SU-DHL-6 (cell line): ENCODE results near the gene MAP7.
"Not testable (repeated sequence)": the region's sequence is repeated elsewhere in the genome, so short reads cannot be mapped to it uniquely, and the experiment has no call there.

ENCODE experiments used
- H2AFZ ChIP-seq: fragments of 200-600 bp; sonication (generic); 2 replicates; pipeline ENCODE4 v1.6.1; 2014; ENCODE audit warnings: low read depth, mild to moderate bottlenecking, moderate library complexity, mixed read lengths, antibody characterized with exemption, low read length; ENCODE audit not compliant: severe bottlenecking
- H3F3A ChIP-seq: fragments of 200-600 bp; shearing (Covaris generic); 2 replicates; pipeline ENCODE4 v1.6.0; 2016; ENCODE audit warnings: antibody characterized with exemption, mild to moderate bottlenecking; ENCODE audit not compliant: insufficient read depth
- H3K27ac ChIP-seq: fragments of 200-600 bp; sonication (generic); 2 replicates; pipeline ENCODE4 v1.5.1; 2016; ENCODE audit warnings: low read depth, mild to moderate bottlenecking, low read length, moderate library complexity, mixed read lengths
- H3K27me3 ChIP-seq: fragments of 200-600 bp; sonication (generic), shearing (Covaris generic); 2 replicates; pipeline ENCODE4 v1.6.0; 2014; ENCODE audit warnings: mild to moderate bottlenecking, low read length
- H3K36me3 ChIP-seq: fragments of 200-600 bp; sonication (generic); 2 replicates; pipeline ENCODE4 v1.6.1; 2014; ENCODE audit warnings: mild to moderate bottlenecking, low read length, mixed read lengths
- H3K4me2 ChIP-seq: fragments of 300-600, 200-600 bp; shearing (Covaris generic), sonication (generic); 2 replicates; pipeline ENCODE4 v1.6.0; 2014; ENCODE audit warnings: low read length, low read depth, mild to moderate bottlenecking; ENCODE audit not compliant: poor library complexity, severe bottlenecking
- H3K4me3 ChIP-seq: fragments of 200-600 bp; sonication (generic); 2 replicates; pipeline ENCODE4 v1.5.1; 2014; ENCODE audit warnings: antibody characterized with exemption, low read length, mild to moderate bottlenecking, mixed read lengths; ENCODE audit not compliant: insufficient read depth, poor library complexity, severe bottlenecking
- H3K79me2 ChIP-seq: fragments of 200-600 bp; sonication (generic); 2 replicates; pipeline ENCODE4 v1.6.1; 2014; ENCODE audit warnings: mild to moderate bottlenecking, low read length, moderate library complexity; ENCODE audit not compliant: insufficient read depth
- H3K9ac ChIP-seq: fragments of 200-600 bp; sonication (generic); 2 replicates; pipeline ENCODE4 v1.7.0; 2014; ENCODE audit warnings: mild to moderate bottlenecking, low read length
- H3K9me2 ChIP-seq: fragments of 200-600 bp; sonication (generic); replicated peaks from 2 replicates; pipeline ENCODE4 v1.6.1; 2014; ENCODE audit warnings: low read length; ENCODE audit not compliant: insufficient read depth
- H3K9me3 ChIP-seq: fragments of 200-600 bp; sonication (generic); 2 replicates; pipeline ENCODE4 v1.6.1; 2014; ENCODE audit warnings: low read length, mixed read lengths; ENCODE audit not compliant: insufficient read depth
- H4K20me1 ChIP-seq: fragments of 200-600 bp; sonication (generic); 2 replicates; pipeline ENCODE4 v1.6.1; 2014; ENCODE audit warnings: low read depth, mild to moderate bottlenecking, antibody characterized with exemption, low read length, moderate library complexity, mixed read lengths
- EZH2phosphoT487 ChIP-seq: fragments of 200-600 bp; sonication (generic), shearing (Covaris generic); conservative IDR thresholded peaks from 2 replicates; pipeline ENCODE4 v1.6.1; 2018; ENCODE audit warnings: mild to moderate bottlenecking, antibody characterized with exemption, low read length, moderate library complexity, mixed read lengths
- TF ChIP-seq, protein P1 (sequence below): fragments of 200-600 bp; sonication (generic); IDR thresholded peaks from one replicate; pipeline ENCODE4 v1.5.1; 2017; ENCODE audit warnings: antibody characterized with exemption, mild to moderate bottlenecking, low read length, moderate library complexity; ENCODE audit not compliant: insufficient read depth, poor library complexity, severe bottlenecking

MAP7 gene

GRCh38 chr6:136401749-136402148 is 148.5 kb downstream of the MAP7 start:
- Histone ChIP-seq H3K36me3 (no peaks in the 10 kb centered on the region), H3K9me2 (no peaks in the 10 kb centered on the region), H3K79me2 (no peaks in the 10 kb centered on the region), H3K9me3 (no peaks in the 10 kb centered on the region), H3F3A (no peaks in the 10 kb centered on the region), H3K9ac (no peak overlapping the region), H3K27ac (no peak overlapping the region), H3K4me3 (no peak overlapping the region), H3K27me3 (no peaks in the 10 kb centered on the region), H4K20me1 (no peaks in the 10 kb centered on the region), H3K4me2 (no peak overlapping the region), H2AFZ (no peak overlapping the region)
- TF ChIP-seq, protein P1, sequence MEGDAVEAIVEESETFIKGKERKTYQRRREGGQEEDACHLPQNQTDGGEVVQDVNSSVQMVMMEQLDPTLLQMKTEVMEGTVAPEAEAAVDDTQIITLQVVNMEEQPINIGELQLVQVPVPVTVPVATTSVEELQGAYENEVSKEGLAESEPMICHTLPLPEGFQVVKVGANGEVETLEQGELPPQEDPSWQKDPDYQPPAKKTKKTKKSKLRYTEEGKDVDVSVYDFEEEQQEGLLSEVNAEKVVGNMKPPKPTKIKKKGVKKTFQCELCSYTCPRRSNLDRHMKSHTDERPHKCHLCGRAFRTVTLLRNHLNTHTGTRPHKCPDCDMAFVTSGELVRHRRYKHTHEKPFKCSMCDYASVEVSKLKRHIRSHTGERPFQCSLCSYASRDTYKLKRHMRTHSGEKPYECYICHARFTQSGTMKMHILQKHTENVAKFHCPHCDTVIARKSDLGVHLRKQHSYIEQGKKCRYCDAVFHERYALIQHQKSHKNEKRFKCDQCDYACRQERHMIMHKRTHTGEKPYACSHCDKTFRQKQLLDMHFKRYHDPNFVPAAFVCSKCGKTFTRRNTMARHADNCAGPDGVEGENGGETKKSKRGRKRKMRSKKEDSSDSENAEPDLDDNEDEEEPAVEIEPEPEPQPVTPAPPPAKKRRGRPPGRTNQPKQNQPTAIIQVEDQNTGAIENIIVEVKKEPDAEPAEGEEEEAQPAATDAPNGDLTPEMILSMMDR, result no peak
- TF ChIP-seq EZH2phosphoT487, result no peak

- H3K27me3 ChIP-seq, H3K36me3 ChIP-seq, H3K9ac ChIP-seq, H3F3A ChIP-seq, H3K79me2 ChIP-seq, H3K9me2 ChIP-seq, H3K27ac ChIP-seq, H3K4me2 ChIP-seq, H3K4me3 ChIP-seq, H4K20me1 ChIP-seq, H3K9me3 ChIP-seq, H2AFZ ChIP-seq: not testable (repeated sequence)
Observed at GRCh38 chr6:136401236-136401635, 149.0 kb downstream of the MAP7 start.

DNA sequence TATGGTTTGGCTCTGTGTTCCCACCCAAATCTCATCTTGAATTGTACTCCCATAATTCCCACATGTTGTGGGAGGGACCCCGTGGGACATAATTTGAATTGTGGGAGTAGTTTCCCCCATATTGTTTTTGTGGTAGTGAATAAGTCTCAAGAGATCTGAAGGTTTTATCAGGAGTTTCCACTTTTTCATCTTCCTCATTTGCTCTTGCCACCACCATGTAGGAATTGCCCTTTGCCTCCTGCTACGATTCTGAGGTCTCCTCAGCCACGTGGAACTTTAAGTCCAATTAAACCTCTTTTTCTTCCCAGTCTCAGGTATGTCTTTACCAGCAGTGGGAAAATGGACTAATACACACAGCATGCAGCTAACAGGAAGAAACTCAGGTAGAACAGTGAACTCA is 151.8 kb downstream of the MAP7 start:
- TF ChIP-seq, protein P1, result no peak
- TF ChIP-seq EZH2phosphoT487, result no peak
- H3K4me2 ChIP-seq, result no peak overlapping the region

GRCh38 chr6:136396908-136397307 is 153.3 kb downstream of the MAP7 start:
- no peak overlapping the region for H3K9ac ChIP-seq
- H3F3A ChIP-seq, result no peaks in the 10 kb centered on the region
- H4K20me1 ChIP-seq, result no peaks in the 10 kb centered on the region
- no peak overlapping the region for H3K27ac ChIP-seq
- no peak overlapping the region for H3K4me3 ChIP-seq
- H3K27me3 ChIP-seq, result no peaks in the 10 kb centered on the region
- H2AFZ ChIP-seq, result no peak overlapping the region
- TF ChIP-seq, protein P1, result no peak
- TF ChIP-seq EZH2phosphoT487, result no peak
- H3K79me2 ChIP-seq, result no peaks in the 10 kb centered on the region
- no peaks in the 10 kb centered on the region for H3K9me3 ChIP-seq
- no peaks in the 10 kb centered on the region for H3K36me3 ChIP-seq
- H3K9me2 ChIP-seq, result no peaks in the 10 kb centered on the region
- no peak overlapping the region for H3K4me2 ChIP-seq

More for the DNA sequence above, 151.8 kb downstream of the MAP7 start:
- Histone ChIP-seq H3K9ac (no peak overlapping the region), H3K9me3 (no peaks in the 10 kb centered on the region), H3K27ac (no peak overlapping the region), H3F3A (no peaks in the 10 kb centered on the region), H2AFZ (no peak overlapping the region), H4K20me1 (no peaks in the 10 kb centered on the region), H3K4me3 (no peak overlapping the region), H3K27me3 (no peaks in the 10 kb centered on the region), H3K9me2 (no peaks in the 10 kb centered on the region), H3K36me3 (no peaks in the 10 kb centered on the region), H3K79me2 (no peaks in the 10 kb centered on the region)

GRCh38 chr6:136390959-136391358 is 159.3 kb downstream of the MAP7 start:
- not testable (repeated sequence) for H3K79me2 ChIP-seq, H3F3A ChIP-seq, H3K4me2 ChIP-seq, H3K9me2 ChIP-seq, H4K20me1 ChIP-seq, H3K9ac ChIP-seq, H3K36me3 ChIP-seq, H3K4me3 ChIP-seq, H2AFZ ChIP-seq, H3K9me3 ChIP-seq, H3K27me3 ChIP-seq, H3K27ac ChIP-seq
